ENCODE measurements around the gene ETS1. TPM values are rescaled to one million over a fixed set of nuclear protein-coding genes. Genes with fewer than 3 reads are reported as not detected.
"Not testable (repeated sequence)": the region's sequence is repeated elsewhere in the genome, so short reads cannot be mapped to it uniquely, and the experiment has no call there.

ETS1 gene
- total RNA-seq, 2 donors from 2014 or later: 19.3 to 37.6 TPM

DNA sequence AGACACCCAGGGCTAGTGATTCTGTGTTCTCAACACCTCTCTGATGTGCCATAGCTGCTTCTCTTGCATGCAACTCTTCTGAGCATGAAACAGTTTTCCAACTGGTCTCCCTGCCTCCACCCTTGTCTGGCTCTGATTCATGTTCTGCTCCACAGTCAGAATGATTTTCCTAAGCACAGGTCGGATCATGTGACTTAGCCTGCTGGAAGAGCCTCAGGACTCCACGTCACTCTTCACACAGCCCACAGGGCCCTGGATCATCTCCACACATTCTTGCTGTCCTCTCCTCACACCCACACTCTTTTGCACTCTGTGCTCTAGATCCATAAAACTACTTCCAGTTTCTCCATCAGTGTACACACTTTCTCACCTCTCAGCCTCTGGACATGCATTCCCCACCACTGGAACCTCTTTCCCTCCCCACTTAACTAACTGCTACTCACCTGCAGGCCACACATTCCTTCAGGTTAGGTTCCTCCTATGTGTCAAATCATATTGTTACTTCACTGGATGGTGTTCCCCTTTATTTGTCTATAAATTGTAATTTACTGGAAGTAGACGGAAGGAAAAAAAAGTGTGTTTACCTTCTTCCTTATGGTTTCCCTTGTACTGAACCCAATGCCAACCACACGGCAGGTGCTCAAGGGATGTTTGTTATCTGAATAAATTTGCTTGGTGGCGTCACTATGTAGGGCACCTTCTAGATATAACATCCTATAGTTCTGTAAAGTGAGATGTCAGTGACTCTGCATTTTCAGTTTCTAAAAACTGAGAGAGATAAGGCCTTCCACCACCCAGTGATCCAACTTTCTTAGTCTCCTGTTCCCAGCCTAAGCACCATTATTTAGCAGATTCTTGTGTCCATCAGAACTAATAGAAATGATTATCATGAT lies 133.7 kb downstream of the ETS1 start:
- TF ChIP-seq, protein P1, sequence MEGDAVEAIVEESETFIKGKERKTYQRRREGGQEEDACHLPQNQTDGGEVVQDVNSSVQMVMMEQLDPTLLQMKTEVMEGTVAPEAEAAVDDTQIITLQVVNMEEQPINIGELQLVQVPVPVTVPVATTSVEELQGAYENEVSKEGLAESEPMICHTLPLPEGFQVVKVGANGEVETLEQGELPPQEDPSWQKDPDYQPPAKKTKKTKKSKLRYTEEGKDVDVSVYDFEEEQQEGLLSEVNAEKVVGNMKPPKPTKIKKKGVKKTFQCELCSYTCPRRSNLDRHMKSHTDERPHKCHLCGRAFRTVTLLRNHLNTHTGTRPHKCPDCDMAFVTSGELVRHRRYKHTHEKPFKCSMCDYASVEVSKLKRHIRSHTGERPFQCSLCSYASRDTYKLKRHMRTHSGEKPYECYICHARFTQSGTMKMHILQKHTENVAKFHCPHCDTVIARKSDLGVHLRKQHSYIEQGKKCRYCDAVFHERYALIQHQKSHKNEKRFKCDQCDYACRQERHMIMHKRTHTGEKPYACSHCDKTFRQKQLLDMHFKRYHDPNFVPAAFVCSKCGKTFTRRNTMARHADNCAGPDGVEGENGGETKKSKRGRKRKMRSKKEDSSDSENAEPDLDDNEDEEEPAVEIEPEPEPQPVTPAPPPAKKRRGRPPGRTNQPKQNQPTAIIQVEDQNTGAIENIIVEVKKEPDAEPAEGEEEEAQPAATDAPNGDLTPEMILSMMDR (IDR thresholded peaks at IDR 0.05): no peak
- Histone ChIP-seq H3K4me3 (no peak overlapping the region), H3K36me3 (no peaks in the 10 kb centered on the region), H3K27ac (peak overlapping the region; percentile 73), H3K4me1 (peaks cover 29% of the 10 kb centered on the region), H3K9me3 (no peaks in the 10 kb centered on the region), H3K9ac (ENCODE audit: low read depth in 2 of 2, low read length in 2 of 2) (no peak overlapping the region), H3K27me3 (no peaks in the 10 kb centered on the region)
- intact Hi-C loops (cut with DNase I): no loop called here
- peak; percentile 61 for DNase-seq

DNA sequence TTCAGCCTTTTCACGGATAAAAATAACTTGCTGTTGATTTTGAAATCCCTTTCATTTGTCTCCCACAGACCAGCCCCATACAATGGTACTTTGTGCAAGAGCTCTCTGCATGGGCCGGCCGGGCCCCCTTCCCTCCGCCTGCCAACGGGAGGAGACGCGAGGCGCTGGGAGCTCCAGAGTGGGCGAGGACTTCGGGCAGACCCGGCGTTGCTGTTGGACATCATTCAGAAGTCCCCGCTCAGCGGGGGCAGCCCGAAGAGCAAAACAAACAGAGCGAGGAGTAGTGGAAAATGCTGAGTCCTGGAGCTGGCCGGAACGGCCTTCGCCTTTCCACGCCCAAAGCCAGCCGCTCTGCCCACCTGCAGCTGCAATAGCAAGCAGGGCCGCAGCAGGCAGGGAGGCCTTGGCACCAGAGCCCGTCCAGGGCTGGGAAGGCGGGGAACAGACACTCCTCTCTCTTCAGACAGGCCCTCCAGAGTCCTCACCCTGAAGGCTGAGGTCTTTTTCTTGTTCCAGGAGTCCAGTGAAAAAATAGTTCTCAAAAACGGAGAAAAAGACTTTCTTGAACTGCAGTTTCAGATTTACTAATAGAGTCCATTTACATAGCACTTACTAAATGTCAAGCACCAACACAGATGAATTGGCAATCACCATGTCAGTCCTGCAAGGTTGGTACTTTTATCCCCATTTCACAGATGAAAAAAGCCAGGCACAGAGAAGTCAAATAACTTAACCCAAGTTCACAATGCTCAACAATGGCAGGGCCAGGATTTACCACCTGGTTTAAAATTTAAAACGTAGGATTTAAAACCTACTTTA lies 135.5 kb downstream of the ETS1 start:
- Histone ChIP-seq H3K27ac (peak overlapping the region; percentile 73), H3K27me3 (no peaks in the 10 kb centered on the region), H3K36me3 (no peaks in the 10 kb centered on the region), H3K4me3 (no peak overlapping the region), H3K9me3 (no peaks in the 10 kb centered on the region), H3K9ac (ENCODE audit: low read depth in 2 of 2, low read length in 2 of 2) (peak overlapping the region; percentile 3 to 24), H3K4me1 (peaks cover 32% of the 10 kb centered on the region)
- DNase-seq: peak; percentile 63
- TF ChIP-seq, protein P1 (IDR thresholded peaks at IDR 0.05): no peak
- intact Hi-C loops (cut with DNase I): no loop called here

DNA sequence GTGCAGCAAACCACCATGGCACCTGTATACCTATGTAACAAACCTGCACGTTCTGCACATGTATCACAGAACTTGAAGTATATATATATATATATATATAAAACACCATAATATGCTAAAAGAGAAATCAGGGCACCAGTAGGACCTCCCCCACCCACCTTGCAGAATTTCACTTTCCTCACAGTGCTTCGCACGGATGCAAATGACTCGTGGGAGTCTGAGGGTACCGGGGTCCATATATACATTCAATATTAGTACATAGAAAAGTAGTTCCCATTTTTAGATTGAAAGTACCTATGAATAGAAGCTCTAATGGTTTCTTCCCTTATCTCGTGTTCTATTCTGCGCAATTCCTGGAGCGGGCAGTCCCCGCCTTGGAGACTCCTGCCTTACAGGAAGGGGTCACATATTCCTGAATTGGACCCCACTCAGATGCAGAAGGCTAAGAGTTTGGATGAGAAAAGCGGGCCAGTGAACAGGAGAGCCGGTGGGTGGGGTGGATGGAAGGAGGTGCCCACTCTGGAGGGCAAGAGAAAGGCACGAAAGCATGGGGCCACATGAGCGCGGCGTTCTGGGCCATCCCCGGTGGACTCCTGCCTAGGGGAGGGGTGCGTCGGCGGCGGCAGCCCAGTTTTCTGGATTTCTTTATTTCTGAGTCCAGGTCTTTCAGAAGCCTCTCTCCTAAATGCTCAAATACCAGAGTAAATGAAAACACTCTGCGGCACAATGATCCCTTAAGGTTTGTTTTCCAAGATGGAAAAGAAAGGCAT lies 136.3 kb downstream of the ETS1 start:
- peaks cover 32% of the 10 kb centered on the region for H3K4me1 ChIP-seq
- no peak overlapping the region for H3K4me3 ChIP-seq
- intact Hi-C loops (cut with DNase I): no loop called here
- no peak for DNase-seq
- no peaks in the 10 kb centered on the region for H3K9me3 ChIP-seq
- H3K27me3 ChIP-seq: no peaks in the 10 kb centered on the region
- TF ChIP-seq, protein P1 (IDR thresholded peaks at IDR 0.05): no peak
- H3K9ac ChIP-seq (ENCODE audit: low read depth in 2 of 2, low read length in 2 of 2): peak overlapping the region in 1 of 2 donors; percentile 24
- no peak overlapping the region for H3K27ac ChIP-seq
- no peaks in the 10 kb centered on the region for H3K36me3 ChIP-seq

DNA sequence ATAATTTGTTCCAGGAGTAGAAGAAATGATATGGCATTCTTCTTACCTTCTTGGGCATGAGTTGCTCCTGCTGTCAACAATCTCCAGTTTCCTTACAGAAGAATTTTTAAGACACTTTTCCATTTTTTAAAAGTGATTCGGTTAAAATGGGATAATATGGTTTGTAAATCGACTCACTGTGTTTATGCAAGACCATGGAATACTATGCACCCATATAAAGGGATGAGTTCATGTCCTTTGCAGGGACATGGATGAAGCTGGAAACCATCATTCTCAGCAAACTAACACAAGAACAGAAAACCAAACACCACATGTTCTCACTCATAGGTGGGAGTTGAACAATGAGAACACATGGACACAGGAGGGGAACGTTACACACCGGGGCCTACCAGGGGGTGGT lies 136.9 kb downstream of the ETS1 start:
- H3K4me3 ChIP-seq; intact Hi-C loops (cut with DNase I); H3K9me3 ChIP-seq; H3K27ac ChIP-seq; H3K27me3 ChIP-seq; DNase-seq; H3K36me3 ChIP-seq; H3K9ac ChIP-seq (ENCODE audit: low read depth in 2 of 2, low read length in 2 of 2): not testable (repeated sequence)
- H3K4me1 ChIP-seq: peaks cover 32% of the 10 kb centered on the region

DNA sequence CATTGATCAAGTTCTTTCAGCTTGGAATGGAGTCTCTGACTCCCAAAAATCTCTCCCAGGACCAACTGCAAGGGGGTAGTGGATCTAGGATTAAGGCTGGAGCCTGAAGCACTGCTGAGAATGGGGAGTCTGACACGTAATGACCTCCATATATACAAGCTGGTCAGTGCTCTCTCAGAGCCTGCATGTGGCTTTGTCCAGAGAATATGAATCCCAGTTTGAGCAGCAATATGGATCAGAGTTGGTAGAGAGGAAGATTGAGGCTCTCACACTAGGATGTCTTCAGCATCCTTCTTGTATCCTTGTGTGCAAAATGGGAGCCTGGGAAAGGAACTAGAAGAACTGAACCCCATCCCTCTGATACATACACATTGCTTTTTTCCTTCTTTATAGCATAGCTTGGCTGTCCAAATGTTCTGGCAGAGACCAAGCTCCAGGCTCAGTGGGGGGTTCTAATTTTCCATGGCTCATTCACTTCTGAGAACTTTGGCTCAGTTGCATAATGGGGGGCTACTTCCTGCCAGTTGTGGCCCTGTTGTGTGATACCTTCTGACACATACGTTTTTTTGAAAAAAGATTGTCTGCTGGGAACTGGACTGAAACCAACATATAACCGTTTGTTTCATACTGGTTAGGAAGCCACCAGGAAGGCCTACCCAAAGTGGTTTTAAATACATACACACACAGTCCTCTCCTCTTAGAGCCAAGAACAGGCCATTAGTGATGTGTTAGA lies 138.2 kb downstream of the ETS1 start:
- TF ChIP-seq, protein P1 (IDR thresholded peaks at IDR 0.05): no peak
- H3K36me3 ChIP-seq: no peaks in the 10 kb centered on the region
- no peak overlapping the region for H3K4me3 ChIP-seq
- peaks cover 30% of the 10 kb centered on the region for H3K4me1 ChIP-seq
- H3K9me3 ChIP-seq: no peaks in the 10 kb centered on the region
- no peak for DNase-seq
- peak overlapping the region in 1 of 2 donors; percentile 68 for H3K9ac ChIP-seq (ENCODE audit: low read depth in 2 of 2, low read length in 2 of 2)
- peak overlapping the region; percentile 88 for H3K27ac ChIP-seq
- intact Hi-C loops (cut with DNase I): no loop called here
- H3K27me3 ChIP-seq: no peaks in the 10 kb centered on the region

Measured in colonic mucosa (tissue), 4 donors.